Esophagus (tissue), 2 donors: ENCODE results near the gene GLIPR1L2. TPM values are rescaled to one million over a fixed set of nuclear protein-coding genes. Genes with fewer than 3 reads are reported as not detected.
"Not testable (repeated sequence)": the region's sequence is repeated elsewhere in the genome, so short reads cannot be mapped to it uniquely, and the experiment has no call there.

ENCODE experiments used
- H3K27ac ChIP-seq, 2 donors: one replicate each; pipeline ENCODE4 v1.5.1; 2013; ENCODE audit warnings: low read depth in 2 of 2, mild to moderate bottlenecking in 2 of 2, inconsistent platforms in 1 of 2, low read length in 1 of 2, moderate library complexity in 1 of 2
- H3K27me3 ChIP-seq, 2 donors: one replicate each; pipeline ENCODE4 v1.6.1; 2013; ENCODE audit warnings: low read length in 2 of 2, control low read depth in 1 of 2, mild to moderate bottlenecking in 1 of 2; ENCODE audit not compliant: insufficient read depth in 2 of 2, control insufficient read depth in 1 of 2
- H3K36me3 ChIP-seq, 2 donors: one replicate each; pipeline ENCODE4 v1.6.1; 2013; ENCODE audit warnings: low read length in 1 of 2; ENCODE audit not compliant: control insufficient read depth in 2 of 2, insufficient read depth in 2 of 2
- H3K4me1 ChIP-seq, 2 donors: one replicate each; pipeline ENCODE4 v1.6.1; 2013; ENCODE audit warnings: low read length in 1 of 2; ENCODE audit not compliant: control insufficient read depth in 2 of 2, insufficient read depth in 2 of 2
- H3K4me3 ChIP-seq, 2 donors: one replicate each; pipeline ENCODE4 v1.5.1; 2013; ENCODE audit warnings: low read length in 2 of 2, mild to moderate bottlenecking in 2 of 2, low read depth in 1 of 2, moderate library complexity in 1 of 2
- H3K9me3 ChIP-seq, 2 donors: one replicate each; pipeline ENCODE4 v1.6.1; 2013; ENCODE audit warnings: mild to moderate bottlenecking in 2 of 2, low read depth in 1 of 2, low read length in 1 of 2, moderate library complexity in 1 of 2; ENCODE audit not compliant: control insufficient read depth in 2 of 2, insufficient read depth in 1 of 2
- WGBS, 2 donors: extraction: QIAGEN DNeasy Blood & Tissue Kit; methylation state at CpG; one replicate each; pipeline ENCODE4 v1.1.7; 2013; 5-methylcytosine and 5-hydroxymethylcytosine counted together
- polyA plus RNA-seq, 2 donors: library from polyadenylated mRNA; stranded (reverse); fragments of 200-250 nt; gene quantifications; one replicate each; pipeline ENCODE4 v1.2.3, GENCODE V29; 2013
- donor health status: healthy with polysubstance abuse.
- donor health status: Bipolar disorder and iron deficiency.

GLIPR1L2 gene
- polyA plus RNA-seq, 2 donors, result 0.14 to 0.22 TPM

DNA sequence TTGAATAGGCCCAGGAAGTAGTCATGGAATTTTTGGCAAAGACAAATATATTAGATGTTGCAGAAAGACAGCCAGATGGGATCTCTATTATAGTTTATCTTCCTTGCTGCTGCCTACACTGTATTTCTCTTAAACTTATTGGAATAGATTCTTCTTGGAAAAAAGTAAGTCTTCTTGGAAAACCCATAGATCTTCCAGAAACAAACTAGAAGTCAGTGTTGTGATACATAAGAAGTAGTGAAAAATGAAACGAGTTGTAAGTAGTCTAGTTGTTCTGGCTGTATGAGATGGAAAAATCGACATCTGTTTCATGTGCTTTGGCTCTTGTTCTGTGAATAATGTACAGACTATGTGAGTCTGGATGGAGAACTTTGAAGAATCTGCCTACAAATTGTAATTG lies 29.0 kb downstream of the GLIPR1L2 start:
- H3K27me3 ChIP-seq, result no peaks in the 10 kb centered on the region
- WGBS, 2 donors, result 81% methylated on average over 2 of the region's 2 CpGs
- H3K4me1 ChIP-seq, result no peaks in the 10 kb centered on the region
- H3K4me3 ChIP-seq, result no peak overlapping the region
- no peak overlapping the region for H3K27ac ChIP-seq
- no peaks in the 10 kb centered on the region for H3K36me3 ChIP-seq
- no peaks in the 10 kb centered on the region for H3K9me3 ChIP-seq

DNA sequence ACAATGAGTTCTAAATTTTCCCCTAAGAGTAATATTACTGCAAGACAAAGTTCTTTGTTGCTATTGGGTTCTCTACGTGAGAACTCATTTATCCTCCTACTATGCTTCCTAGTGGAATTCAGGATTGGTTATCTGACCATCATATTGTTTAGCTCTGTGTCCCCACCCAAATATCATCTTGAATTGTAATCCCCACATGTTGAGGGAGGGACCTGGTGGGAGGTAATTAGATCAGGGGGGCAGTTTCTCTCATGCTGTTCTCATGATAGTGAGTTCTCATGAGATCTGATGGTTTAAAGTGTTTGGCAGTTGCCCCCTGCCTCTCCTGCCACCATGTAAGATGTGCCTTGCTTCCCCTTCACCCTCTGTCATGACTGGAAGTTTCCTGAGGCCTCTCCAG lies 36.6 kb downstream of the GLIPR1L2 start:
- no peak overlapping the region for H3K4me3 ChIP-seq
- H3K36me3 ChIP-seq, result no peaks in the 10 kb centered on the region
- peaks cover 3 to 7% of the 10 kb centered on the region in 2 donors for H3K9me3 ChIP-seq
- no peaks in the 10 kb centered on the region for H3K27me3 ChIP-seq
- no peaks in the 10 kb centered on the region for H3K4me1 ChIP-seq
- WGBS, 2 donors, result 12 to 51% methylated on average over 1 of the region's 1 CpG
- no peak overlapping the region for H3K27ac ChIP-seq

DNA sequence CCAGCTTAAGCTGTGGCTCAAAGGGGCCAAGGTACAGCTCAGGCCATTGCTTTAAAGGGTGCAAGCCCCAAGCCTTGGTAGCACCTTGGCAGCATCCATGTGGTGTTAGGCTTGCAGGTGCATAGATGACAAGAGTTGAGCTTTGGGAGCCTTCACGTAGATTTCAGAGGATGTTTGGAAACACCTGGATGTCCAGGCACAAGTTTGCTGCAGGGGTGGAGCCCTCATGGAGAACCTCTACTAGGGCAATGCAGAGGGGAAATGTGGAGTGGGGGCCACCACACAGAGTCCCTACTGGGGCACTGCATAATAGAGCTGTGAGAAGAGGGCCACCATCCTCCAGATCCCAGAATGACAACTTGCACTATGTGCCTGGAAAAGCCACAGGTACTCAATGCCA lies 37.9 kb downstream of the GLIPR1L2 start:
- Histone ChIP-seq H3K9me3 (peaks cover 3 to 7% of the 10 kb centered on the region in 2 donors), H3K27me3 (no peaks in the 10 kb centered on the region)
- WGBS, 2 donors, result 83 to 90% methylated on average over 1 of the region's 1 CpG

DNA sequence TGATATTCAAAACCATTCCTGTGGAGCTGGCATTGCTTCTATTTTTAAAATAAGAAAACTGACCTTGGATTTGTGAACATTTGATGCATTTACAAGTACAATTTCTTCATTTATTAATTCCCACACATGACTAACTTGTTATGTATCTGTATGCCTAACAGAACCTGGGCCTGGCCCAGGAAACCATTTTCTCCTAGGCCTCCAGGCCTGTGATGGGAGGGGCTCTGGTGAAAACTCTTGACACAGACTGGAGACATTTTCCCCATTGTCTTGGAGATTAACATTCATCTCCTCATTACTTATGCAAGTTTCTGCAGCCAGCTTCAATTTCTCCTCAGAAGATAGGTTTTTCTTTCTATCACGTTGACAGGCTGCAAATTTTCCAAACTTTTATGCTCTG lies 42.0 kb downstream of the GLIPR1L2 start:
- H3K4me3 ChIP-seq, result no peak overlapping the region
- peaks cover 3 to 6% of the 10 kb centered on the region in 2 donors for H3K9me3 ChIP-seq
- 57 to 62% methylated on average over 1 of the region's 1 CpG for WGBS, 2 donors
- no peaks in the 10 kb centered on the region for H3K4me1 ChIP-seq
- H3K27ac ChIP-seq, result no peak overlapping the region
- no peaks in the 10 kb centered on the region for H3K27me3 ChIP-seq
- H3K36me3 ChIP-seq, result no peaks in the 10 kb centered on the region

More for the DNA sequence above, 37.9 kb downstream of the GLIPR1L2 start:
- Histone ChIP-seq H3K4me1 (no peaks in the 10 kb centered on the region), H3K27ac (no peak overlapping the region), H3K4me3 (no peak overlapping the region), H3K36me3 (no peaks in the 10 kb centered on the region)

DNA sequence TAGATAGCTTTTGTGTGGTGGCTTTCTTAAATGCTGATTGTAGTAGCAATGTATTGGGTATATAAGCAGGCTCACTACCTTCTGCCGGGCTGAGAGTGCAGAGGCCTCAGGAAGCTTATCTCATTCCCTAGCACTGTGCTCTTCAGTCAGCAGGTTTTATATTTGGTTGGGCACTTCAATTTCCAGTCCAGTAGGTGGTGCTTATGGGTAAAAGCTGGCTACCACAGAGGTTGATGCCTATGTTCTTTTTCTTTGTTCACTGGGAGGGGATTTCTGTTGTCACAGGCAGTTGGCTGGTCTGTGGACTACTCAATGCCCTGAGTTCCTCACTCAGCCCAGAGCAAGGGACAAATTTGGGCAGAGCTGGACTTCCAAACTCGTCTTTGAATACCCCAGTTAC lies 46.7 kb downstream of the GLIPR1L2 start:
- H3K4me1 ChIP-seq, result no peaks in the 10 kb centered on the region
- H3K27me3 ChIP-seq, result no peaks in the 10 kb centered on the region
- peaks cover 0 to 2% of the 10 kb centered on the region in 2 donors for H3K9me3 ChIP-seq
- H3K27ac ChIP-seq, result no peak overlapping the region
- H3K4me3 ChIP-seq, result no peak overlapping the region
- H3K36me3 ChIP-seq, result no peaks in the 10 kb centered on the region
- 64 to 69% methylated on average over 2 of the region's 2 CpGs for WGBS, 2 donors

DNA sequence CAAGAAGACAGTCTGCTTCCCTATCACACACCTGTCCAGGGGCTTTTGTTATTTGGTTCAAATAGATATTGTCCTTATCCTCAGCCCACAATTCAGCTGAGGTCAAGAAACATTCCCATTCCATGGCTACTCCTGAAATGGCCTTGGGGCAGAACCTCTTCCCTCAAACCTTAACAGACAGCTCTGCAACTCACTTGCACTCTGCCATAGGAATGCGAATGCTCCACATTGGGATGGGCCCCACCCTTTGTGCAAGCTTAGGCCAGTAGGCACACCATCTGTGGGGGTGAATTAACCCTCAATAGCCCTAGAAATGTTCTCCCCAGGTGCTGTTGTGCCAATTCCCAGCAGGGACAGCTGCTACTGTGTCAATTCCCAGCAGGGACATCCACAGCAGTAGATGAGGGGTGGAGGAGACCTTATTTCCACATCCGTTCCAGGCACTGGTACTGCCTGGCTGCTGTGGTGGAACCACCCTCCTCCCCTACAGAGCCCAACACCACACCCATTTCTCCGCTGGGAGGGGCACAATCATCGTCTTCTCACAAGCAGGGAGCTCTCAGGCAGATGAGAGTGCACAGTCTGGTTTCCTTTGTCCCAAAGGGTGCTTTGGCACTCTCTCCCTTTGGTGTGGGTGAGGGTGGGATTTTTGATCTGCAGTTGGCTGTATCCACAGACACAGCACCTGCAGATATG lies 47.3 kb downstream of the GLIPR1L2 start:
- whole genome bisulfite sequencing, 2 donors, result 54 to 59% methylated on average over 4 of the region's 4 CpGs
- H3K36me3 ChIP-seq, result no peaks in the 10 kb centered on the region

DNA sequence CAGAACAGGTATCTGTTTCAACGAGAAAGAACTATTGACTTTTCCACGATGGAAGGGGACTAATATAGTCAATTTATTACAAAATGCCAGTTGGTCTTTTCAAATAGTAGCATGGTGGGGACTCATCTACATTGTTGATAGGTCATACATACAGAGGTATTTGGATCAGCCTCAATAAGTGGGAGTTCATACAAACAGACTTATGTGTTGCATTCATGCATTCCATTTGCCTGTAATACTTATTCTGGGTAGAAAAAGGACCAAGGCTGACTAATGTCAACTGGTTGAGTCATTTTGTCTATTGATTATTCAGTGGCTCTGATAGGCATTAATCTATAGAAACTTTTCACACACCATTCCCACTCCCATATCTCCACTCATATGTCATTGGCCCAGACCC lies 48.2 kb downstream of the GLIPR1L2 start:
- WGBS, 2 donors, result 83 to 85% methylated on average over 2 of the region's 2 CpGs
- H3K9me3 ChIP-seq, result peaks cover 0 to 2% of the 10 kb centered on the region in 2 donors

More for the DNA sequence above, 47.3 kb downstream of the GLIPR1L2 start:
- Histone ChIP-seq H3K4me1 (no peaks in the 10 kb centered on the region), H3K4me3 (no peak overlapping the region), H3K27me3 (no peaks in the 10 kb centered on the region), H3K9me3 (peaks cover 0 to 2% of the 10 kb centered on the region in 2 donors), H3K27ac (no peak overlapping the region)

DNA sequence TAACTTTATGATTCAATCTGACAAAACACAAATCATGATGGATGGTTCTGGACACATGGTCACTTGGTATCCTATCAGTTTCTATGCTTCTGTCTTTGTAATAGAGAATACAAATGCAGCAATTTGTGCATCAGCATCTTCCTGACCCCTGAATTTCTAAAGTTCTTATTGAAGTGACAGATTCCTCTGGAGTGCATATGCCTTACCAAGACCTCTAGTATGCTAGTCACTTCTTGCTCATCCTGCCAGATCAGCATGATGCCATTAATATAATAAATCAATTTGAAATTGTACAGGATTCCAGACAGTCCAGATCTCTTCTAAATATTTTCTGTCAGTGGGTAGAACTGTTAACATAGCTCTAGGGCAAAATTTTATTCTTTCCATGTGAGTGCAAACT lies 49.0 kb downstream of the GLIPR1L2 start:
- Histone ChIP-seq H3K9me3 (peaks cover 0 to 2% of the 10 kb centered on the region in 2 donors), H3K36me3 (no peaks in the 10 kb centered on the region), H3K4me3 (no peak overlapping the region), H3K27me3 (no peaks in the 10 kb centered on the region), H3K27ac (no peak overlapping the region), H3K4me1 (no peaks in the 10 kb centered on the region)

More for the DNA sequence above, 48.2 kb downstream of the GLIPR1L2 start:
- Histone ChIP-seq H3K27me3 (no peaks in the 10 kb centered on the region), H3K27ac (no peak overlapping the region), H3K4me1 (no peaks in the 10 kb centered on the region), H3K4me3 (no peak overlapping the region), H3K36me3 (no peaks in the 10 kb centered on the region)

DNA sequence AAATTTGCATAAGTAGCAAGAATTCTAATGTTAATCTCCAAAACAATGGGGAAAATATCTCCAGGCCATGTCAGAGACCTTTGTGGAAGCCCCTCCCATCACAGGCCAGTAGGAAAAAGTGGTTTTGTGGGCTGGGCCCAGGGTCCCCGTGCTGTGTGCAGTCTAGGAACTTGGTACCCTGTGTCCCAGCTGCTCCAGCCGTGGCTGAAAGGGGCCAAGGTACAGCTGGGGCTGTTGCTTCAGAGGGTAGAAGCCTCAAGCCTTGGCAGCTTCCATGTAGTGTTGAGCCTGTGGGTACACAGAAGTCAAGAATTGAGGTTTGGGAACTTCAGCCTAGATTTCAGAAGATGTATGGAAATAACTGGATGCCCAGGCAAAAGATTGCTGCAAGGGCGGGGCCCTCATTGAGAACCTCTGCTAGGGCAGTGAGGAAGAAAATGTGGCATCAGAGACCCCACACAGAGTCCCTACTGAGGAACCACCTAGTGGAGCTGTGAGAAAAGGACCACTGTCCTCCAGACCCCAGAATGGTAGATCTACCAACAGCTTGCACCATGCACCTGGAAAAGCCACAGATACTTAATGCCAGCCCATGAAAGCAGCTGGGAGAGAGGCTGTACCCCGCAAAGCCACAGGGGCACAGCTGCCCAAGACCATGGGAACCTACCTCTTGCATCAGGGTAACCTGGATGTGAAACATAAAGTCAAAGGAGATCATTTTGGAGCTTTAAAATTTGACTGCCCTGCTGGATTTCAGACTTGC lies 51.0 kb downstream of the GLIPR1L2 start:
- H3K36me3 ChIP-seq, H3K4me1 ChIP-seq, H3K27ac ChIP-seq, H3K9me3 ChIP-seq, H3K4me3 ChIP-seq, H3K27me3 ChIP-seq: not testable (repeated sequence)
- WGBS, 2 donors, result 74 to 75% methylated on average over 4 of the region's 4 CpGs

DNA sequence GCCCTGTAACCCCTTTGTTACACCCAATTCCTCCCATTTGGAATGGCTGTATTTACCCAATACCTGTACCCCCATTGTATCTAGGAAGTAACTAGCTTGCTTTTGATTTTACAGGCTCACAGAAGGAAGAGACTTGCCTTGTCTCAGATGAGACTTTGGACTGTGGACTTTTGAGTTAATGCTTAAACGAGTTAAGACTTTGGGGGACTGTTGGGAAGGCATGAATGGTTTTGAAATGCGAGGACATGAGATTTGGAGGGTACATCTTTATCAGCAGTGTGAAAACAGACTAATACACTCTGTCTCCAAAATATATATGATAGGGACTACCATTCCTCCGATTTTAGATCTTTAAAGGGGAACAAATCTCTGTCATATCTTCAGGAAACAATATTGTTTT lies 51.6 kb downstream of the GLIPR1L2 start:
- H3K4me1 ChIP-seq, H3K36me3 ChIP-seq, H3K4me3 ChIP-seq, H3K27ac ChIP-seq, H3K9me3 ChIP-seq, H3K27me3 ChIP-seq: not testable (repeated sequence)
- WGBS, 2 donors, result 27 to 57% methylated on average over 3 of the region's 3 CpGs
